Adrenal gland (tissue), 12 donors: ENCODE measurements around the gene LPCAT1. TPM values are rescaled to one million over a fixed set of nuclear protein-coding genes. Genes with fewer than 3 reads are reported as not detected.

ENCODE experiments used
- DNase-seq, 7 donors: peaks; one replicate each; pipeline ENCODE4 v3.0.0-alpha.2; 2019 to 2020
- H3K27ac ChIP-seq, 5 donors: fragments of 200-600 bp; sonication (generic) in 4 of 5; 1 replicate in 3 of 5; 2 replicates in 2 of 5; pipeline versions ENCODE4 v1.5.1 to v1.8.0; 2016 to 2020; ENCODE audit warnings: mild to moderate bottlenecking in 1 of 5
- H3K27me3 ChIP-seq: fragments of 200-600 bp; 2 replicates; pipeline ENCODE4 v1.8.0; 2021
- H3K36me3 ChIP-seq, 2 donors: fragments of 200-600 bp; replicated peaks in 1 of 2; 1 replicate in 1 of 2; 2 replicates in 1 of 2; pipeline versions ENCODE4 v1.5.1 to v1.8.0; 2018 to 2022
- H3K4me1 ChIP-seq, 2 donors: fragments of 200-600 bp; replicated peaks in 1 of 2; 1 replicate in 1 of 2; 2 replicates in 1 of 2; pipeline versions ENCODE4 v1.5.1 to v1.8.0; 2018 to 2021
- H3K4me3 ChIP-seq, 4 donors: fragments of 200-600 bp; sonication (generic) in 3 of 4; one replicate each; pipeline ENCODE4 v1.5.1; 2016 to 2018
- H3K9me3 ChIP-seq, 3 donors: fragments of 200-600 bp; sonication (generic) in 1 of 3; replicated peaks in 1 of 3; 1 replicate in 2 of 3; 2 replicates in 1 of 3; pipeline versions ENCODE4 v1.5.1 to v1.8.0; 2016 to 2021
- CTCF ChIP-seq, 6 experiments: fragments of 450-650 bp in 4 of 6; fragments of 200-600 bp in 2 of 6; sonication (generic) in 1 of 6; IDR thresholded peaks; 1 replicate in 5 of 6; 2 replicates in 1 of 6; pipeline versions ENCODE4 v1.5.1 to v1.8.0; 2016 to 2021; ENCODE audit warnings: antibody characterized with exemption in 6 of 6, mild to moderate bottlenecking in 2 of 6, moderate library complexity in 1 of 6
- POLR2A ChIP-seq, 2 donors: fragments of 450-650 bp; IDR thresholded peaks; one replicate each; pipeline ENCODE4 v1.6.1; 2017; ENCODE audit warnings: antibody characterized with exemption in 2 of 2, mild to moderate bottlenecking in 2 of 2, moderate library complexity in 1 of 2
- WGBS, 4 donors: extraction: QIAGEN DNeasy Blood & Tissue Kit in 2 of 4; methylation state at CpG; one replicate each; pipeline versions ENCODE4 v1.1.5 to v1.1.7; 2013 to 2017; 5-methylcytosine and 5-hydroxymethylcytosine counted together
- intact Hi-C, 2 donors: fragments of 100-400 bp; cut with DNase I; formaldehyde crosslinking; loops; one replicate each; pipeline versions ENCODE4 v1.14.1 to v1.15.0; 2022 to 2023
- polyA plus RNA-seq, 3 donors: library from polyadenylated mRNA; stranded (reverse); fragments of 200-250 nt in 2 of 3; fragments of 350-450 nt in 1 of 3; fragmentation: Illumina TruSeq in 1 of 3; extraction: RNeasy Lipid Tissue Mini Kit (QIAGEN cat#74804) in 1 of 3; gene quantifications; one replicate each; pipeline ENCODE4 v1.2.3, GENCODE V29; 2013 to 2014
- total RNA-seq, 9 donors: library from RNA; depleted of rRNA in 4 of 9; stranded (reverse); fragments of >200 nt in 4 of 9; fragments of 120-200 nt in 1 of 9; fragmentation: NEBNext Ultra II Directional in 1 of 9; extraction: Animal tissue kit (Norgen Biotek cat#: 25700) in 1 of 9; gene quantifications; one replicate each; pipeline versions ENCODE4 v1.1.0 to v1.2.4, GENCODE V29; 2013 to 2023
- donor health status: healthy with polysubstance abuse.
- donor health status: Bipolar disorder and iron deficiency.
- donor health status: DM: yes; HTN: yes; CAD: no.
- donor health status: DM: no; HTN: no; CAD: no.
- donor health status: DM: no; HTN: no; CAD: no.
- donor health status: DM: yes; HTN: yes; CAD: no.

Gene LPCAT1
- total and polyA plus RNA-seq, 12 donors: 23.2 to 59.1 (median 42.6) TPM

GRCh38 chr5:1509346-1510085 lies 14.2 kb downstream of the LPCAT1 start:
- H3K9me3 ChIP-seq: no peaks in the 10 kb centered on the region
- peak in 5 of 7 donors; percentile 2 to 27 (median 6) for DNase-seq
- H3K27ac ChIP-seq: no peak overlapping the region
- WGBS, 4 donors: 93 to 96% (median 95%) methylated on average over 30 of the region's 30 CpGs
- H3K4me3 ChIP-seq: no peak overlapping the region
- no peaks in the 10 kb centered on the region for H3K36me3 ChIP-seq
- no peak for TF ChIP-seq POLR2A (IDR thresholded peaks at IDR 0.05)
- no peak for TF ChIP-seq CTCF (IDR thresholded peaks at IDR 0.05)
- no peaks in the 10 kb centered on the region for H3K27me3 ChIP-seq
- peaks cover 0 to 1% of the 10 kb centered on the region in 2 donors for H3K4me1 ChIP-seq
- intact Hi-C loops: no loop called here

- intact Hi-C loops: no loop called here
- no peak overlapping the region for H3K27ac ChIP-seq
- H3K27me3 ChIP-seq: no peaks in the 10 kb centered on the region
- DNase-seq: peak in 3 of 7 donors; percentile 1 to 10 (median 8)
- peaks cover 0 to 8% of the 10 kb centered on the region in 2 donors for H3K4me1 ChIP-seq
- no peak overlapping the region for H3K4me3 ChIP-seq
- WGBS, 4 donors: 85 to 96% (median 90%) methylated on average over 17 to 30 of the region's 30 CpGs
- TF ChIP-seq CTCF (IDR thresholded peaks at IDR 0.05) (no peak), POLR2A (IDR thresholded peaks at IDR 0.05) (no peak)
- no peaks in the 10 kb centered on the region for H3K9me3 ChIP-seq
- no peaks in the 10 kb centered on the region for H3K36me3 ChIP-seq
These were observed 15.0 kb downstream of the LPCAT1 start for GRCh38 chr5:1508659-1509290.

DNA sequence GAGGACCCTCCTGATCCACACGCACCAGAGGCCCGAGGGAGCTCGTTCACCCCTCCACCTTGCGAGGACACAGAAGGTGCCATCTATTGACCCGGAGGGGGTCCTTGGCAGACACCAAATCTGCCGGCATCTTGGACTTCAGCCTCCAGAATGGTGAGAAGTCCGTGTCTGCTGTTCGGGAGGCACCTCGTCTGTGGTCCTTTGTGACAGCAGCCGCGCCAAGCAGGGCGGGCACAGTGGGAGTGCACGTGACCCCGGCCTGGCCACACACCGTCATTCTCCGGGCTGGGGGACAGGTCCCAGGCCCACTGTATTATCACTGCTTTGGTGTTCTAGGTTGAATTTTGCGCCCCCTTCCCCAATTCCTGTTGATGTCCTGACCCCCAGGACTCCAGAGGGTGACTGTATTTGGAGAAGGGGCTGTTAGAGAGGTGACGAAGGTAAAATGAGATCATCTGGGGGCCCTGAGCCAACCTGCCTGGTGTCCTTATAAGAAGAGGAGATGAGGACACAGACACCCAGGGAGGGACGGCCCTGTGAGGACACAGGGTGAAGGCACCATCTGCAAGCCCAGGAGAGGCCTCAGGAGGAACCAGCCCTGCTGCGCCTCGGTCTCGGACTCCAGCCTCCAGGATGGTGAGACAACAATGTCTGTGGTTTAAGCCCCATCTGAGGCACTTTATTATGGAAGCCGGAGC lies 15.7 kb downstream of the LPCAT1 start:
- H3K4me3 ChIP-seq: no peak overlapping the region
- H3K4me1 ChIP-seq: peaks cover 0 to 14% of the 10 kb centered on the region in 2 donors
- H3K27ac ChIP-seq: no peak overlapping the region
- TF ChIP-seq CTCF (IDR thresholded peaks at IDR 0.05) (no peak), POLR2A (IDR thresholded peaks at IDR 0.05) (no peak)
- WGBS, 4 donors: 92 to 98% (median 95%) methylated on average over 19 to 23 of the region's 23 CpGs
- no peaks in the 10 kb centered on the region for H3K27me3 ChIP-seq
- DNase-seq: peak in 2 of 7 donors; percentile 5 to 11
- intact Hi-C loops: no loop called here
- H3K9me3 ChIP-seq: no peaks in the 10 kb centered on the region
- H3K36me3 ChIP-seq: no peaks in the 10 kb centered on the region

DNA sequence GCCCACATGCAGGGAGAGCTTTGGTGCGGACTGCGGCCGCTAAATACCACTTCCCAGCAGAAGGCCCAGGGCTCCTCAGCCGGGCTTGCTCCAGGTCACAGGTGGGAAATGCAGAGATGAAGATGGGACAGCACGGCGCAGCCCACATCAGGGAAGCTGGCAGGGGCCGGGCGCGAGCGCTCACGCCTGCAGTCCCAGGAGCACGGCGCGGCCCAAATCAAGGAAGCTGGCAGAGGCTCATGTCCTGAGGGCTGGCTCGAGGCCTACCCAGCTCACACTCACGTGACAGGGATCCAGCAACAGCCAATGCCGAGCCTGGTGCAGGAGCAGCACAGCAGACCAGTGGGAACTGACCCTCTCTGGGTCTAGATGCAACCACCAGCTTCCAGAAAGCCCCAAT lies 16.3 kb downstream of the LPCAT1 start:
- H3K4me1 ChIP-seq: peaks cover 0 to 20% of the 10 kb centered on the region in 2 donors
- TF ChIP-seq CTCF (IDR thresholded peaks at IDR 0.05): no peak
- TF ChIP-seq POLR2A (IDR thresholded peaks at IDR 0.05): no peak
- no peaks in the 10 kb centered on the region for H3K36me3 ChIP-seq
- H3K27ac ChIP-seq: no peak overlapping the region
- 89 to 98% (median 92%) methylated on average over 5 to 17 of the region's 17 CpGs for WGBS, 4 donors
- no peaks in the 10 kb centered on the region for H3K27me3 ChIP-seq
- H3K4me3 ChIP-seq: no peak overlapping the region
- no peak for DNase-seq
- H3K9me3 ChIP-seq: no peaks in the 10 kb centered on the region
- intact Hi-C loops: no loop called here
